Cerebellar nuclear complex (tissue), 1 donor: Measurements from ENCODE around the gene ZNF652.
"Not testable (repeated sequence)": the region's sequence is repeated elsewhere in the genome, so short reads cannot be mapped to it uniquely, and the experiment has no call there.

Experiments
- DNase-seq, 2 experiments: peaks; one replicate each; lab custom pipeline; 2025; lab: John Stamatoyannopoulos, UW

ZNF652 gene

DNA sequence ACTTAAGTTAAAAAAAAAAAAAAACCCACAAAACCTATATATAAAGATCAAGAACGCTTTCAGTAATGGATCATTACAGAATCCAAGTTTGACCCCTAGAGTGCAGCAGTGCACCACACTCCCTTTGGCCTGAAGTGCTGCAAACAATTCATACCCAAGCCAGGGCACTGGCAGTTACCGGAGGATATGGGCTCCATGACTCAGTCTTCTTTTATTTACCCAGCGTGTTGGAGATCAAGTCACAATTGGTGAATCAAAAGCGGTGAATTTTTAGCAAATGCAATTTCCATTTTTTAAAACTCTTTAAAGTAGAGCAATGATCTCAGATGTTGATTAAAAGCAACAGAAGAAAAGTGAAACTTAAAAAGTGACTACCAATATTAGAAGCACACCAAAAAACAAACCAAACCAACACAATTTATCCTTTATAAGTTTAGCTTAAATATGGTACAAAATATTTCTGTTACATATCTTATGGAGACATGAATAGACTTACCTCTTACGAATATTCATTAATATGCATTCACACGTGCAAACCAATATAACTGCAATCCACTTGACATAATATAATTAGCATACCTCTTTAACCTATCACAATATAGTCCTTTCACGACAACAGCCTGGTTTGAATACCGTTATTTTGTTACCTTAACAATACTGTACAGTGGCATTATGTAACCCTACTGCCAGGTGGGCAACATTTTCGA is 46.3 kb downstream of the ZNF652 start:
- DNase-seq: no peak

DNA sequence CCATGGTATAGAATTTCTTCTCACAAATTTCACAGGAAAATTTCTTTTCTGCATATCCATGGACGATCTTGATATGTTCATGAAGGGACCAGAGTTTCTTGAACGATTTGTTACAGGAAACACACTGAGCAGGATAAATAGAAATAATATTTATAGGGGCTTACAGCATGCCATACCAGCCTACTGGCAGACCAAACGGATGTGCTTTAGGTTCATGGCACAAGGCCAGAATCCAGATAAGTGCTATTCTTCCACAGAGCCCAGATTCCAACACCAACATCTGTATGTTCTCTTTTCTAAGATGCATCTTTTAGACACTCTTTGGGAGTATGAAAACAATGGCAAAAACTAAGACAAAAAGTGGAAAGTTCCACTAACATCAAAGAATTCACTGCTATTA is 49.3 kb downstream of the ZNF652 start:
- DNase-seq: no peak

DNA sequence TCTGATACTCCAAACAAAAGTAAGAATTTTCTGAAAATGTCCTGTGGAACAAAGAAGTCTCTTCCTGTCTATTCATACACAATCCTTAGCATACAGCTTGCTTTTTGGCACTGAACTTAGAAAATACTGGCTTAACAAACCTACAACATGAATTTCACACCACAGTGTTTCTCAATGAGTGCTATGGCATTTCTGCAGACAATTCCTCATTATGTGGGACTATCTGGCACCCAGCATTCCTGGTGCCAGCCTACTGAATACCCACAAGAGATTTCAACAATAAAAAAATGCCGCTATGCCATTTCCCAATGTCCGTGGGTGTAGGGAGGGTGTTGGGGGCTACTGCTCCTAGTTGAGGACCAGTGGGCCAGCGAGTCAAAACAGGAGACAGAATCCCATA is 62.1 kb downstream of the ZNF652 start:
- DNase-seq: no peak

DNA sequence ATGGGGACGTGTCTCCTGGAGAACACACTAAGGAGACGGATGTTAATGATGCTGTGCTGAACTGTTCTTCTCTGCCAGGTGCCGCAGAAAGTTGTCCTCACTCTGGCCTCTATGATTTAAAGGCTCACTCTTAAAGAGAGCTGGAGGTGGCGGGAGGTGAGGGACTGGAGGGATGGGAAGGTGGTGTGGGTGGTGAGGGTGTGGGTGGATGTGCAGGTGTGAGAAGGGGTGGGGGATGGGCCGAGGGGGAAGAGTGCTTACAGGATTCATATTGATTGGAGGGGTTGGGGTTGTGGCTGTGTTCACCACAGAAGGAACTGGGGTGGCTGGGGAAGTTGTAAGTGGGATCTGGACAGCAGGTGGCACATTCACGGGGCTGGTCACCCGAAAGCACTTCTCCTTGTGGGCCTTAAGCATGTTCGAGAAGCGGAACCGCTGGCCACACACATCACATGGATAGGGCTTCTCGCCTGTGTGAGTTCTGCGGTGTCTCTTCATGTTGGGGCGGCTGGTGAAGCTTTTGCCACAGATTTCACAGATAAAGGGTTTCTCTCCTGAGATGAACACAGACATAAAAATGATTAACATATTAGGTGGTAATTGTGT is 63.6 kb downstream of the ZNF652 start:
- no peak for DNase-seq

DNA sequence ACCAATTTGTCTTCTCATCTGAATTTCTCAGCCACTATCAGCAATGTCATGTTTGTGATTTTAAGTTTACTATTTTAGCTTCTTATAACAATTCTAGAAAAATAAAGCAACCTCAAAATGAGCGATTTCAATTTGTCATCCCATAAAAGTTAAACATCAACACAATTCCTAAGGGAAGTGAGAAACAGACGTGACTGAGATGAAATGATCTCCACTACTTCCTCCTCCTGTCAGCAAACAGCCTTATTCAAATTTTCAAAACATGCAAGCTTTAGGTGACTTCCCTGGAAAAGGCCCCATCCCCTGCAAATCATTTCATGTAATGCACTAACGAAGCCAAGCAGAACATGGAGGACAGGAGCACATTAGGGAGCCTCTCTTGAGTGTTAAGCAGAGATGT is 64.9 kb downstream of the ZNF652 start:
- no peak for DNase-seq

DNA sequence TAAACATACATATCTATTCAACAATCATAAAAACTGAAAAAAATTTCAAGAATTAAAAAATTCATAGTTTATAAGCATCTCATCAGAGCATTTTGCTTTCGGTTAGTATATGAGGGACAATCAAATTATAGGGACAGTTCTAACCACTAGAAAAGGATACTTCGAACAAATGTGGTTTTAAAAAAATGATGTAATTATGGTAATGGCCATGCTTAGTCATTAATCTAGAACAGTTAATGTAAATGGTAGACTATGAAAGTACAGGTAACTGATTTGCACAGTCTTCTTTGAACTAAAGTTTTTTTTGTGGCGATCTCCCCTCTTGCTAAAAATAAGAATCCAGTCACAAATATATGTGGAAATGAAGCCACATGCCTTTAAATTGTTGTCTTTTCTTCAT is 67.9 kb downstream of the ZNF652 start:
- DNase-seq: no peak

DNA sequence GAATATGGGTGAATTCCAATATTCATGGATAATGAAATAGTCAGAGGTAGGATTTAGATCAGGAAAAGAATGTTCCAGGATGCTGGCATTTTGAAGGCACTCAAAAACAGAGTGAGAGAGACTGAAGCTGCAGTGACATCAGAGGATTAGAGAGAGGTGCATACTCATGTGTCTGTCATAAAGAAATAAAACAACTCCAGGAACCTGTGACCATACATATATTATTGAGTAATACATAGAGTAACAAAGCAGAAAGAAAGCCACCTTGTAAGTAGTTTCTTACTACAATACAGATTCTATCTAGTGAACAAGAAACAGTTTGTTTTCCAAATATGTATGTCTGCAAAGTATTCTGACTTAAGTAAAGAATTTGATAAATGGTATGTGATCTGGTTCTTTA is 69.1 kb downstream of the ZNF652 start:
- DNase-seq: no peak

DNA sequence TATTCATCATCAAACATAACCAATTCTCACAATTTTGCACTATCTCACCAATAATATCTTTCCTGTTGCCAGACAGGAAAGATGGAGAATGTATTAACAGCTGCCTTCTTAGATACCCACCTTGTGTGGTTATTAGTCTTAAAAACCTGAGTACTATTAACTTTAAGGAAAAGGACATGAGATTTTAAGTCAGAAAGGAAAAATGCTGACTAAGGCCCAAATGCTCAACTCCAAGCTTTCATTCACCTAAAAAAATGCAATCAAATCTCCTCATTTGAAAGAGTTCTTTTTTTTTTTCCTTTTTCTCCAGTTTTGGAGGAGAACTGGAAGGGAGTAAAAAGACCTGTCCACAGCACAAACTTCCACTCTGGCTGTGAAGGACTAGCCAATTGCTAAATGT is 70.1 kb downstream of the ZNF652 start:
- DNase-seq: no peak

DNA sequence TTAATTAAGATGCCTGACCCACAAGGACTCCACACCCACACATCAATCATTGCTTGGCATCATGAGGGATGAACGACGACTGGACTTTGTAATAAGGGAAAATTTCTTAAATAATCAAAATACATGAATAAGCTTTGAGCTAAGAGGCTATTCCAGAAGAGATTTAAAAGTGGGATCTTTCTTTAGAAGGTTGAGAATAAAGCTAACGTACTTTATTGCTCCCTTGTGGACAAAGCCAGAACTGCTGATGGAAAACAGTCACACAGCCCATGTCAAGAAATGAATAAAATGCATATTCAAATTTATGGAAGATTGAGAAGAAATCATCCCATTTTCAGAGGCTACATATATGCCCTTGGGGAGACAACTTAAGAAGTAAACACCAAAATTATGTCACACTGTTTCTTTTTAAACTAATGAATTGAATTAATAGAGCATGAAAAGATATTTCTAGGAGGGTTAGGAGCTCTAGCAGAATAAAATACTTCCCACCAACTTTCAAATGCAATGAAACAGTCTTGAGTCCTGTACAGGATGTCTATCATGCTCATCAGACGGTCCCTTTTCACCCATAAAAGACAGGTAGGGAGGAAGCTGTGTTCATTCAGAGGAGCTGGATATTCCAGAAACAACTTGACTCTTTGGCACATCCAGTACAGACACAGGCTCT is 71.2 kb downstream of the ZNF652 start:
- DNase-seq: no peak

DNA sequence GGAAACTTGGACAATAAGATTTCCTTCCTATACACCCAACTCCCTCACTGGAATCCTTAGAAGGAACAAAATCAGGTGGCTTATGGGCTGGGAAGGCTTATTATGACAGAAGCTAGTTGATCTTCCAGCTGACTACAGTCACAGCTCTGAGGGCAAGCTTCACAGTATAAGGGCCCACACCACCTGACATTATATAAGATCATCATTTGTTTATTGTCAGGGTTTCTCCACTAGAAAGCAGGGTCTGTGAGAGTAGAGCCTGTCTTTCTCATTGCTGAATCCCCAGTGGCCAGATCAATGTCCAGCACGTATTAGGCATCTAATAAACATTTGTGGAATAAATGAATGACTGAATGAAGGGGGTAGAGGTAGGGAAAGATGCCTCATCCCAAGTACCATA is 73.7 kb downstream of the ZNF652 start:
- no peak for DNase-seq

DNA sequence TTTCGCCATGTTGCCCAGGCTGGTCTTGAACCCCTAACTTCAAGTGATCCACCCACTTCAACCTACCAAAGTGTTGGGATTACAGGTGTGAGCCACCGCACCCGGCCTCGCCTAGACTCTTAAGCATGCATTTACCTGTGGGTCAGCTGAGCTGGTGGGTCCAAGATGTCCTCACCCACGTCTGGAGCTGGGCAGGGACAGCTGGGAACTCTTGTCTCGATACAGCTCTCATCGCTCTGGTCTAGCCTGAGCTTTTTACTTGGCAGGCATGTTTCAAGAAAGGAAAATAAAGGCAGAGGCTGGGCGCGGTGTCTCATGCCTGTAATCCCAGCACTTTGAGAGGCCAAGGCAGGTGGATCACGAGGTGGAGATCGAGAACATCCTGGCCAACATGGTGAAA is 74.6 kb downstream of the ZNF652 start:
- no peak for DNase-seq

DNA sequence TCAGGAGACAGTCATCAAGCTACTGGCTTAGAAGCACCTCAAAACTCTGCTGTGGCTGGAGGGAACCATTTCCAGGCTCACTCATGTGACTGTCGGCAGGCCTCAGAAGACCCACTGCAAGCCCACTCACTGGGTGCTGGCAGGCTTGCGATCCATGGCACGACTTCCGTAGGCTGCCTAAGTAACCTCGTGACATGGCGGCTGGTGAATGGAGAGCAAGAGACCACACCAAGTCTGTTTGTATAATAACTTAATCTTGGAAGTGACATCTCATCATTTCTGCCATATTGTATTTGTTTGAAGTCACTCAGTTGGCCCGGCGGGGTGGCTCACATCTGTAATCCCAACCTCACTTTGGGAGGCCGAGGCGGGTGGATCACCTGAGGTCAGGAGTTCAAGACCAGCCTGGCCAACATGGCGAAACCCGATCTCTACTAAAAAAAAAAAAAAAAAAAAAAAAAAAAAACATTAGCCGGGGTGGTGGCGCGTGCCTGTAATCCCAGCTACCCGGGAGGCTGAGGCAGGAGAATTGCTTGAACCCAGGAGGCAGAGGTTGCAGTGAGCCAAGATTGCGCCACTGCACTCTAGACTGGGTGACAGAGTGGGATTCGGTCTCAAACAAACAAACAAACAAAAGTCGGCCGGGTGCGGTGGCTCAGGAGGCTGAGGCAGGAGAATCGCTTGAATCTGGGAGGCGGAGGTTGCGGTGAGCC is 75.6 kb downstream of the ZNF652 start:
- not testable (repeated sequence) for DNase-seq

DNA sequence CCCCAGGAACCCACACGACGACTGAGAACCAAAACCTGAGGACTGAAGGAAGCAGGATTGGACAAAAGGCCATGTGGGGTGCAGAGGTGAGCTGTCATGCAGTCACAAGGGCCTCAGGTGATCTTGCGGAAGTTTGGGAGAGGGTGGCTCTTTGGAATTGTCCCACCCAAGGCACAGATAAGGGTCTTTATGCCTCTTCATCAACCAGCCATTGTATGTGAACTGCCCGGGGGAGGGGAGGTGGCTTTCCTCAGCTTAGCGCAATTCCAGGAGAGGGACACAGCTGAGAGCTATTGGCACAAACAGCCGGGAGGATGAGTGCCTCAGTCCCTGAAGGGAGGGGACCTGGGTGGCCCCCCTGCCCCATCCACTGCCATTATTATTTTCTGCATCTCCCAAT is 76.3 kb downstream of the ZNF652 start:
- DNase-seq: no peak

DNA sequence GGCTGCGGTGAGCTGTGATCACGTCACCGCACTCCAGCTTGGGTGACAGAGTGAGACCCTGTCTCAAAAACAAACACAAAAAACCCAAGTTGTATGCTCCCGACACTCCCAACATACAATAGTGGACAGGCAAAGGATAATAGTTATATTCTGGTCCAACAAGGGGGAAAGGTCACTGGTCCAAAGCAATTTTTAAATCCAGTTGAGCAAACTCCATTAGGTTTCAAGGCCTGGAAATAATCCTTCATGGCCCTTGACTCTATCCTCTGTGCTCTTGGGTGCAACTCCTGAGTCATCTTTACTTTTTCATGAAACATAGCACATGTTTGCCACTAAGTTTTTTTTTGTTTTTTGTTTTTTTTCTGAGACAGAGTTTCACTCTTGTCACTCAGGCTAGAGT is 81.1 kb downstream of the ZNF652 start:
- DNase-seq: no peak

DNA sequence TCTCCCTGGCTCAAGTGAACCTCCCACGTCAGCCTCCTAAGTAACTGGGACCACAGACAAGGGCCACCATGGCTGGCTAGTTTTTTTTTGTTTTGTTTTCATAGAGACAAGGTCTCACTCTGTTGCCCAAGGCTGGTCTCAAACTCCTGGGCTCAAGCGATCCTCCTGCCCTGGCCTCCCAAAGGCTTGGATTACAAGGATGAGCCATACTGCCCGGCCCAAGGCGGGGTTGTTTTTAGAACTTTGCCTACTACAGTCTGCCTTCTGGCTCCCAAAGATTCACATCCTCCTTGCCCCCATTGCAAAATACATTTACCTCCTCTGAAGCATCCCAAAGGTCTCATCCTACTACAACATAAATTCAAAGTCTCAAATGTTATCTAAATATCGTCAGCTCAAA is 82.0 kb downstream of the ZNF652 start:
- DNase-seq: no peak

DNA sequence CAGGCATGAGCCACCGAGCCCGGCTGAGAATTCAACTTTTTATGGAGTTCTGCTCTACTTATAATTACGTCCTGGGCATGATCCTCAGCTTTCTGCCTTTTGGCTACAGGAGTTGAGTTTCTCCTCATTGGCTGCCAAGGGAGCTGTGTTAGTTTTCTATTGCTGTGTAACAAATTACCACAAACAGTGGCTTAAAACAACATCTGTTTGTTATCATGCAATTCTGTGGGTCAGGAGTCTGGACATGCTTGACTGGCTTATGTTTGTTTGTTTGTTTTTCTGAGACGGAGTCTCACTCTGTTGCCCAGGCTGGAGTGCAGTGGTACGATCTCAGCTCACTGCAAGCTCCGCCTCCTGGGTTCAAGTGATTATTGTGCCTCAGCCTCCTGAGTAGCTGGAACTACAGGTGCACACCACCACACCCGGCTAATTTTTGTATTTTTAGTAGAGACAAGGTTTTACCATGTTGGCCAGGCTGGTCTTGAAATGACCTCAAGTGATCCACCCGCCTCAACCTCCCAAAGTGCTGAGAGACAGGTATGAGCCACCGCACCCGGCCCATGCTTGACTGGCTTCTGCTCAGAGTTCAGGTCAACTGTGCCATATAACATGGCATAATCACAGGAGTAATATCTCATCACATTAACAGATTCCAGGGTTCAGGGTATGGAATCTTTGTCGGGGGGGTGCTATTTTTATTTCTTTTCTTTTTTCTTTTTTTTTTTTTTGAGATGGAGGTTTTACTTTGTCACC is 82.6 kb downstream of the ZNF652 start:
- DNase-seq: not testable (repeated sequence)

DNA sequence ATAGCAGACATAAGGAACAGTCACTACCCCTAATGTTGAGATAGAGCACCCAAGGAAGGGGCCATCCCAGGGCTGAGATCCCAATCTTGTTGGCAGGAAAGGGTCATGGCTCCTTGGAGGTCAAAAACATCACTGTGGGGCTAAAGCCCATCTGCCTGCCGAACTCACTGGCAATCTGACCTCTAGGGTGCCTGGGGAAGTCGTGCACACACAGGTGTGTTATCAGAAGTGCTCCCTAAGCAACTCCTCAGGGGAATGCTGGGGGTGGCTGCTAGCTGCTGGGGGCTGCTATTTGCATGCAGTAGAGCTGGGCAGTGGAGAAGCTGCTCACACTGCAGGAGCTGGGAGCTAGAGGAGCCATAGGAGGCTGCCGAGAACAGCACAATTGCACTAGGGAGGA is 84.0 kb downstream of the ZNF652 start:
- DNase-seq: no peak

DNA sequence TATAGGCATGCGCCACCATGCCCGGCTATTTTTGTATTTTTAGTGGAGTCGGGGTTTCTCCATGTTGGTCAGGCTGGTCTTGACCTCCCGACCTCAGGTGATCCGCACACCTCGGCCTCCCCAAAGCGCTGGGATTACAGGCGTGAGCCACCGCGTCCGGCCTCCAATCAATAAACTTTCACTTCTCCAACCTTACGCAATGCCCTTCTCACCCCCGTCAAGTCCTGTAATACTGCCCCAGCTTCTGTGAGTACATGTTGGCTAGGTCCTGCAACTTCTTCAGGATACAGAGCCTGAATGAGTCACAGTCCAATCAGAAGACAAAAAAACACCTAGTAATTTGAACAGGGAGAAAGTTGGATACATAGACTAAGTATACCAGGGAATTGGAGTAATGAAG is 84.4 kb downstream of the ZNF652 start:
- DNase-seq: no peak

DNA sequence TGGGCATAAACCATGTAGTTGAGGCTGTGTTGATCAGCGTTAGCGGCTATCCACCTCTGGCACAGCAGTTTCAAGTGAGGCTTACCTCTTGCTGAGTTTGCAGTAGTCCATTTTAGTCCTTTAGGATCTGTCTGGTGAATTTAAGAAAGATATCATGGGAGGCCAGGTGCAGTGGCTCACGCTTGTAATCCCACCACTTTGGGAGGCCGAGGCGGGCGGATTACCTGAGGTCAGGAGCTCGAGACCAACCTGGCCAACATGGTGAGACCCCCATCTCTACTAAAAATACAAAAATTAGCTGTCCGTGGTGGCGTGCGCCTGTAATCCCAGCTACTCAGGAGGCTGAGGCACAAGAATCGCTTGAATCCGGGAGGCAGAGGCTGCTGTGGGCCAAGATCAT is 86.1 kb downstream of the ZNF652 start:
- DNase-seq: not testable (repeated sequence)

DNA sequence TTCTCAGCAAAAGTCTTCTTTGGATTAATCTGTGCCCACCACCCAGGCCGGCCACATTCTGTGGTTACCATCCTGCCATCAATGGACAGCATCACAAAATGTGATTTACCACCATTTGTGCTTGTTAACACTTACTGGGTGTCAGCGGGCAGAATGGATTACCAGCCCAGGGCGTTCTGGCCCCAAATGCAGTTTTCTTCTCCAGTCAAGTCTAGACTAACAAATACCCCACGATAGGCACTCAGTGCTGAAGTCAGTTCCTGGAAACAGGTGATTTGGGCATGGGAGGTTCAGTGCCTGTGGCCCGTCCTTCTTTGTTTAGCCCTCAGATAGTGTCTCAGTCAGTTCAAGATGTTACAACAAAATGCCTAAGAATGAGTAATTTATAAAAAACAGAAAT is 92.7 kb downstream of the ZNF652 start:
- no peak for DNase-seq

DNA sequence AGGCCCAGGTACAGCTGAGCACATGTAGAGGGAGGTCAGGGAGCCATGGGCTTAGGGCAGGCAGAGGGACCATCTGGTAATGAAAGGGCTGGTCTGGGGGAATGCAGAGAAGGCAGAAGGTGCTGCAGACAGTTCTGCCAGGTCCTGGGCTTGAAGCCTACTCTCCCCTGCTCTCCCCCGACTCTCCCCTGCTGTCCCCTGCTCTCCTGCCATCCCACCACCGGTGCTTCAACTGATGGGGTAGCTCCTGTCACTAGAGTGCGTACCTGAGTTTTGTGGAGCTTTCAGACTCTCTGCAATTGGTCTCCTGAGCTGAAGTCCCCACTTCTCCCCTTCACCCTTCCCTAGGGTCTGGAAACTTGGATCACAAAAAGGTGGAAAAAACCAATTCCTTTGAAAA is 94.1 kb downstream of the ZNF652 start:
- DNase-seq: no peak

DNA sequence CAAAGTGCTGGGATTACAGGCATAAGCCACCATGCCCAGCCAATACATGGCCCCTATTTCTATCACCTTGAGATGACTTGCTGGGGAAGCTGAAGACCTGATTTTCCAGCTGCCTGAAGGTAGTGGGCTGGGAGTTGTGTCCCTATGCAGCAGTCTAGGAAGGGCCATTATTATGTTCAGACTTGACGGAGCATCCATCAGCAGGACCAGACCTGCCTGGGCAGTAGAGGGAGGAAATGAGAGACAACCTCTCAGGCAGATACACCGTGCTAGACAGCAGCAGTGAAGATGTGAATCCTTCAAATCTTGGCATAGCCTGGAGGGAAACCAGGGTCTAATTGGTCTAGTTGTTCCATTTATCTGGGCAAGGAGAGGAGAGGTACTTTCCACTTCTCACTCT is 95.8 kb downstream of the ZNF652 start:
- no peak for DNase-seq
